Kidney epithelial cell (primary cell): ENCODE data around the gene KDM2B. TPM values are rescaled to one million over a fixed set of nuclear protein-coding genes. Genes with fewer than 3 reads are reported as not detected.

Source experiments
- DNase-seq: peaks from one replicate; pipeline ENCODE4 v3.0.0-alpha.2; 2010; ENCODE audit warnings: low read depth
- H3K27me3 ChIP-seq: 2 replicates; pipeline ENCODE4 v1.6.0; 2011; ENCODE audit warnings: low read length; ENCODE audit not compliant: control insufficient read depth, insufficient read depth
- H3K36me3 ChIP-seq: 2 replicates; pipeline ENCODE4 v1.5.1; 2011; ENCODE audit warnings: low read length; ENCODE audit not compliant: control insufficient read depth, insufficient read depth
- H3K4me3 ChIP-seq: 2 replicates; pipeline ENCODE4 v1.5.1; 2011; ENCODE audit warnings: low read depth, mild to moderate bottlenecking, control low read depth, low read length
- total RNA-seq: library from RNA; depleted of rRNA; stranded (reverse); fragments of >200 nt; gene quantifications from 2 replicates; pipeline ENCODE4 v1.2.3, GENCODE V29; 2015
- TF ChIP-seq, protein P1 (sequence below): IDR thresholded peaks from 2 replicates; pipeline ENCODE4 v1.5.1; 2011; ENCODE audit warnings: mild to moderate bottlenecking, moderate library complexity, low read length, control low read depth, inconsistent platforms; ENCODE audit not compliant: insufficient read depth, poor library complexity, severe bottlenecking

The KDM2B gene
- total RNA-seq, 1 donor from 2014 or later, result 34.7 TPM

DNA sequence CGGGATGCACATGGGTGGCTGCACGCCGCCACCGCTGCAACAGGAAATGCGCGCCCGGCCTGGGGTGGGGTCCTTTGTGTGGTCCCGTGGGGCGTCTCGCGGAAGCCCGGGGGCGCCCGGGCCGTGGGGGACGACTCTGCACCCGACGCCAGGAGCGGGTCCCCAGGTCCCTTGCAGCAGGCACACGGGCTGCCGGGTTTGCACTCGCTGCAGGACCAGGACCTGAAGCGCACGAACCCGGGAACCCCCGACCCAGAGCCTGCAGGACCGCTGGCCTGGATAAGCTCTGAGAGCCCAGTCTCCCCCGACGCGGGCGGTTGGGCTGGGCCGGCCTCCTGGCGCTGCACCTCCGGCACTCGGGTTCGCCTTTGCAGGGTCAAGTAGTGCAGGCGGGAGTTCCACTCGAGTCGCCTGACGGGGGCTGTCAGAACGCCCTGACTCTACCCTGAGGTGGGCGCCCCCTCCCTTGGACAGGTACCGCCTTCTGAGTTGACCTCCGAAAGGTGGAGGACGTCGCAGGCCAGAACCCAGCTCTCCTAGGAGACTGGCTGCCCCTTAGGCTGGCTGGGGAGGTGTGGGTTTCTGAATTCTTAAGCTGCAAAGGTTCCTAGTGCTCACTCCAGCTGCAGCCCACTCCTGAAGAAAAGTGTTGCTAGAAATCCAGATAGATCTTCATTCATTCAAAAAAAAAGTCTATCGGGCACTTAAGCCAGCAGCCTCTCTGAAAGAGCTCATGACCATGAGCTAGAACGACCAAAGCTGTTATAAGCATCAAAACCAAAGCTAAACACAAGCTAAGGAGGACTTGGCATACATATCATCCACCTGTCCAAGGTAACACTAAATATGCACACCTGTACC is 113.0 kb downstream of the KDM2B start:
- H3K36me3 ChIP-seq, result no peaks in the 10 kb centered on the region
- TF ChIP-seq, protein P1, sequence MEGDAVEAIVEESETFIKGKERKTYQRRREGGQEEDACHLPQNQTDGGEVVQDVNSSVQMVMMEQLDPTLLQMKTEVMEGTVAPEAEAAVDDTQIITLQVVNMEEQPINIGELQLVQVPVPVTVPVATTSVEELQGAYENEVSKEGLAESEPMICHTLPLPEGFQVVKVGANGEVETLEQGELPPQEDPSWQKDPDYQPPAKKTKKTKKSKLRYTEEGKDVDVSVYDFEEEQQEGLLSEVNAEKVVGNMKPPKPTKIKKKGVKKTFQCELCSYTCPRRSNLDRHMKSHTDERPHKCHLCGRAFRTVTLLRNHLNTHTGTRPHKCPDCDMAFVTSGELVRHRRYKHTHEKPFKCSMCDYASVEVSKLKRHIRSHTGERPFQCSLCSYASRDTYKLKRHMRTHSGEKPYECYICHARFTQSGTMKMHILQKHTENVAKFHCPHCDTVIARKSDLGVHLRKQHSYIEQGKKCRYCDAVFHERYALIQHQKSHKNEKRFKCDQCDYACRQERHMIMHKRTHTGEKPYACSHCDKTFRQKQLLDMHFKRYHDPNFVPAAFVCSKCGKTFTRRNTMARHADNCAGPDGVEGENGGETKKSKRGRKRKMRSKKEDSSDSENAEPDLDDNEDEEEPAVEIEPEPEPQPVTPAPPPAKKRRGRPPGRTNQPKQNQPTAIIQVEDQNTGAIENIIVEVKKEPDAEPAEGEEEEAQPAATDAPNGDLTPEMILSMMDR, result no peak
- no peak for DNase-seq
- no peaks in the 10 kb centered on the region for H3K27me3 ChIP-seq
- H3K4me3 ChIP-seq, result peak overlapping the region; percentile 49

GRCh38 chr12:121466794-121467637 is 113.8 kb downstream of the KDM2B start:
- DNase-seq, result peak; percentile 49
- Histone ChIP-seq H3K27me3 (no peaks in the 10 kb centered on the region), H3K36me3 (no peaks in the 10 kb centered on the region), H3K4me3 (peak overlapping the region; percentile 49)
- TF ChIP-seq, protein P1, result no peak

DNA sequence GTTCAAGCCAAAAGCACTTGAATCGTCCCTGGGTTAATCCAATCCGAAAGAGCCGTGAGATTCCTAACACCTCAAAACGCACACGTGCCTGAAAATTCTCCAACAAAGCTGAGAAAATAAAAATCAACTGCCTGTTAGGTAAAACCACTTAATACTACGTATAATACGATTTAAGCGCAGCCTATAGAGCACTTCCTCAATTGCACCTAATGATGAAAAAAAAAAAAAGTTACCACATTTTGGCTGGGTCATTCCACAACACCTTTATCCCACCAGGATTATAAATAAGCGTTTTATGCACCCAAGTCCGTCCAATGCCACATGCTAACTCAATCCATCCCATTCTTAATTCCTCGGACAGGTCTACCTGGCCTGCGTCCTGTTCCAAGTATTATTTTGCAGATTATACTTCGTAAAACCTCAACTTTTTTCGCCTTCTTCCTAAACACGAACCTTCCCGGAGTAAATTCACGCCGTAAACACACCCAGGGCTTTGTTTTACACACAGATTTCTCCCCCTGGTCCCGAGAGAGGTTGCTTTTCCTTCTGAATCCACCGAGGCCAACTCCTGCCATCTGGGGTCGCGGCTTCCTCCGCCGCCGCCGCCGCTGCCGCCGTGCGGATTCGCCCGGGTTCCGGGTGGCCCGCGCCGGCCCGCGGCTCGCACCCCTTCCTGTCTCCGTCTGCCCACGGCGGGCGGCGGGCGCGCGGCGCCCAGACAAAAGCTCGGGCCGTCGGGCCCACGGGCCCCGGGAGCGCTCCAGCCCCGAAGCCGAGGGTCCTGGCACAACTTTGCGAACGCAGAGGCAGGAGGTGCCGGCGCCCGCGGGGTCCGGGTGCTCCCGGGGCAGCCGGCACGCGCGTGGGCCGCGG is 114.7 kb downstream of the KDM2B start:
- no peaks in the 10 kb centered on the region for H3K36me3 ChIP-seq
- peak overlapping the region; percentile 44 for H3K4me3 ChIP-seq
- no peak for DNase-seq
- no peaks in the 10 kb centered on the region for H3K27me3 ChIP-seq
- TF ChIP-seq, protein P1, result no peak

DNA sequence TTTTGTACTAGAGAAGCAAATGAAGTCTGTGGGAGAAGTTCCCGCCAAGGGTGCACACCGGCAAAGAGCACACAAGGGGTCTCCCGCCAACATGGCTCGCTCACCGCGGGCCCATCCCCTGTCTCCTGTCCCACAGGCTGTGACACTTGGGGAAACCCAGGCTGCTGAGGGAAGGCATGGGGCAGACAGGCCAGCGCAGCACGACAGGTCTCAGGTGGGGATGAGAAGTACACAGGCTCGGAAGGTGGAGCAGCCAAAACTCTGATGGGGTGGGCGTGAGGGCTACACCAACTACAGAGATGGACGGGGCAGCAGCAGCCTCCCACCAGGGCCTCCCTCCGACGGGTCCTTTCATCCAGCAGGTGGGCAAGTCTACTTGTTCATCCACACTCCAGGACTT is 116.5 kb downstream of the KDM2B start:
- no peak overlapping the region for H3K4me3 ChIP-seq
- H3K27me3 ChIP-seq, result no peaks in the 10 kb centered on the region
- H3K36me3 ChIP-seq, result no peaks in the 10 kb centered on the region
- DNase-seq, result no peak
- TF ChIP-seq, protein P1, result no peak

- no peaks in the 10 kb centered on the region for H3K36me3 ChIP-seq
- no peak overlapping the region for H3K4me3 ChIP-seq
- H3K27me3 ChIP-seq, result no peaks in the 10 kb centered on the region
- TF ChIP-seq, protein P1, result no peak
- no peak for DNase-seq
Observed at GRCh38 chr12:121461048-121461447, 119.8 kb downstream of the KDM2B start.
